ENCODE results near the gene TMEM138.

Gene TMEM138

GRCh38 chr11:61404103-61404502, 41.9 kb downstream of the TMEM138 start:
- in situ Hi-C loops (cut with MboI; ENCODE audit: low sequenced_read_pairs): no loop called here

GRCh38 chr11:61404641-61405040, 42.5 kb downstream of the TMEM138 start:
- in situ Hi-C loops (cut with MboI; ENCODE audit: low sequenced_read_pairs): no loop called here

- in situ Hi-C loops (cut with MboI; ENCODE audit: low sequenced_read_pairs): no loop called here
These were observed 43.9 kb downstream of the TMEM138 start for GRCh38 chr11:61406067-61406466.

GRCh38 chr11:61406991-61407728, 45.0 kb downstream of the TMEM138 start:
- in situ Hi-C loops (cut with MboI; ENCODE audit: low sequenced_read_pairs): no loop called here

GRCh38 chr11:61411589-61411988, 49.4 kb downstream of the TMEM138 start:
- in situ Hi-C loops (cut with MboI; ENCODE audit: low sequenced_read_pairs): no loop called here

- in situ Hi-C loops (cut with MboI; ENCODE audit: low sequenced_read_pairs): no loop called here
These were observed 51.3 kb downstream of the TMEM138 start for GRCh38 chr11:61413496-61413895.

GRCh38 chr11:61414547-61414946, 52.4 kb downstream of the TMEM138 start:
- in situ Hi-C loops (cut with MboI; ENCODE audit: low sequenced_read_pairs): no loop called here

- in situ Hi-C loops (cut with MboI; ENCODE audit: low sequenced_read_pairs): no loop called here
These were observed 53.2 kb downstream of the TMEM138 start for GRCh38 chr11:61415381-61415780.

- in situ Hi-C loops (cut with MboI; ENCODE audit: low sequenced_read_pairs): no loop called here
These were observed 54.8 kb downstream of the TMEM138 start for GRCh38 chr11:61416941-61417340.

- in situ Hi-C loops (cut with MboI; ENCODE audit: low sequenced_read_pairs): no loop called here
These were observed 55.5 kb downstream of the TMEM138 start for GRCh38 chr11:61417670-61418069.

GRCh38 chr11:61418136-61418535, 56.0 kb downstream of the TMEM138 start:
- in situ Hi-C loops (cut with MboI; ENCODE audit: low sequenced_read_pairs): no loop called here

Measured in hTERT RPE-1 (cell line).